ENCODE measurements around the gene HNRNPA1.

Gene HNRNPA1

GRCh38 chr12:54296393-54297099 is 16.0 kb downstream of the HNRNPA1 start:
- TF ChIP-seq ZFP3 (CRISPR knock-in tag; IDR thresholded peaks at IDR 0.05), result no peak
- no peak for TF ChIP-seq TOX (CRISPR knock-in tag; IDR thresholded peaks at IDR 0.05; ENCODE audit: borderline replicate concordance)
- TF ChIP-seq ZNF565 (CRISPR knock-in tag; conservative IDR thresholded peaks at IDR 0.05; ENCODE audit: low read depth), result no peak
- no peak for TF ChIP-seq ZFP30 (CRISPR knock-in tag; IDR thresholded peaks at IDR 0.05)
- TF ChIP-seq CSRNP3 (CRISPR knock-in tag; IDR thresholded peaks at IDR 0.05), result no peak
- no peak for TF ChIP-seq ZNF70 (CRISPR knock-in tag; IDR thresholded peaks at IDR 0.05)
- TF ChIP-seq ARNTL (CRISPR knock-in tag; IDR thresholded peaks at IDR 0.05; ENCODE audit: borderline replicate concordance, low read depth), result no peak
- TF ChIP-seq PATZ1 (CRISPR knock-in tag; IDR thresholded peaks at IDR 0.05; ENCODE audit: borderline replicate concordance), result no peak
- TF ChIP-seq POU6F1 (CRISPR knock-in tag; IDR thresholded peaks at IDR 0.05; ENCODE audit: borderline replicate concordance, low read depth), result no peak
- no peak for TF ChIP-seq TCF4 (CRISPR knock-in tag; IDR thresholded peaks at IDR 0.05; ENCODE audit: borderline replicate concordance)
- TF ChIP-seq OSR1 (CRISPR knock-in tag; IDR thresholded peaks at IDR 0.05), result no peak
- no peak for TF ChIP-seq BACH2 (CRISPR knock-in tag; IDR thresholded peaks at IDR 0.05; ENCODE audit: borderline replicate concordance)
- no peak for TF ChIP-seq GLIS3 (CRISPR knock-in tag; IDR thresholded peaks at IDR 0.05)
- TF ChIP-seq ISL1 (CRISPR knock-in tag; IDR thresholded peaks at IDR 0.05), result no peak
- no peak for ATAC-seq

GRCh38 chr12:54298904-54299303 is 18.4 kb downstream of the HNRNPA1 start:
- TF ChIP-seq TSHZ2 (CRISPR knock-in tag; IDR thresholded peaks at IDR 0.05) (no peak), ZC3H10 (CRISPR knock-in tag; IDR thresholded peaks at IDR 0.05) (no peak), SNAI2 (CRISPR knock-in tag; IDR thresholded peaks at IDR 0.05) (no peak), OSR1 (CRISPR knock-in tag; IDR thresholded peaks at IDR 0.05) (no peak), TOX (CRISPR knock-in tag; IDR thresholded peaks at IDR 0.05; ENCODE audit: borderline replicate concordance) (no peak), PPARA (CRISPR knock-in tag; IDR thresholded peaks at IDR 0.05; ENCODE audit: borderline replicate concordance) (no peak), ZNF8 (CRISPR knock-in tag; IDR thresholded peaks at IDR 0.05) (no peak), CSDC2 (CRISPR knock-in tag; IDR thresholded peaks at IDR 0.05) (no peak), ISL1 (CRISPR knock-in tag; IDR thresholded peaks at IDR 0.05) (no peak), POU6F1 (CRISPR knock-in tag; IDR thresholded peaks at IDR 0.05; ENCODE audit: borderline replicate concordance, low read depth) (no peak), ZFP3 (CRISPR knock-in tag; IDR thresholded peaks at IDR 0.05) (no peak), ESRRG (CRISPR knock-in tag; IDR thresholded peaks at IDR 0.05) (no peak), RARB (CRISPR knock-in tag; IDR thresholded peaks at IDR 0.05) (no peak), GLIS3 (CRISPR knock-in tag; IDR thresholded peaks at IDR 0.05) (no peak), TCF4 (CRISPR knock-in tag; IDR thresholded peaks at IDR 0.05; ENCODE audit: borderline replicate concordance) (no peak), BACH2 (CRISPR knock-in tag; IDR thresholded peaks at IDR 0.05; ENCODE audit: borderline replicate concordance) (no peak), ZFP30 (CRISPR knock-in tag; IDR thresholded peaks at IDR 0.05) (no peak)
- no peak for ATAC-seq

Measured in SK-N-SH treated with all-trans-retinoic acid at 6 μM for 48 hours (cell line).